ENCODE data around the gene PPP2R5B.

PPP2R5B gene

GRCh38 chr11:64923944-64924909, at the start of gene PPP2R5B:
Gene PPP2R5B, plus strand, starts transcription at chr11:64924689. Its CDS starts 1,046 bp downstream, at chr11:64925735.
- DNase-seq (ENCODE audit: low read depth in 2 of 2), result peak; percentile 71 to 83

DNA sequence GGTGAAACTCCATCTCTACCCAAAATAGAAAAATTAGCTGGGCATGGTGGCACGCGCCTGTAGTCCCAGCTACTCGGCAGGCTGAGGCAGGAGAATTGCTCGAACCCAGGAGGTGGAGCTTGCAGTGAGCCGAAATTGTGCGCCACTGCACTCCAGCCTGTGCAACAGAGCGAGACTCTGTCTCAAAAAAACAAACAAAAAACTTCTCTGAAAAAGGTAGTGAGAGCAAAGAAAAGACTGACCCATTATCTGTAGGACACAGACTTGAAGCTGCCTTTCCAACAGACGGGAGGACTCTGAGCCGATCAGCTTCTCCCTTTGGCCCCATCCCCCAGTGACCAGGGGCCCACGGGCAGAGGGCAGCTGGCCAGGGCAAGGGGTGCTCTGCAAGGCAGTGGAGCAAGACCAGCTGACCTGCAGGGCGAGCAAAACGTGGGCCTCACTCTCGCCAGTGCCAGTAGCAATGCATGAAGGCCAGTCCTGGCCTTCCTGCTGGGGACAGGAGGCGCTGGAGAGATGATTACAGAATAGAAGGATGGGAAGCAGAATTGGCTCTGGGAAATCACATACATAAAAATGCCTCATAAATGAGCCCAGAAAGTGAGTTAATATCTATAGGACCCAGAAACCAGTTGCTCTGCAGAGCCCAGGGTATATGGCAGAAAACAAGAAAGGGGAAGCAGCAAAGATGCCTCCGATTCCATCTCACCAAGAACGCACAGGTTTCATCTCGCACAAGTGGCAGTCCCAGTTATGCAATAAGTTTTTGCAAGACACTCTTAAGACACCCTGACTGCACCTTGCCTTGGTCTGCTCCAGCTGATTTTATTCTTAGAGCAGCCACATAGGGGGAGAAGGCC, 48.9 kb upstream of the PPP2R5B start:
- DNase-seq (ENCODE audit: low read depth in 2 of 2), result no peak

- no peak for DNase-seq (ENCODE audit: low read depth in 2 of 2)
Measured at GRCh38 chr11:64876229-64876750, 48.2 kb upstream of the PPP2R5B start.

- DNase-seq (ENCODE audit: low read depth in 2 of 2), result no peak
Measured at GRCh38 chr11:64876835-64877341, 47.6 kb upstream of the PPP2R5B start.

- no peak for DNase-seq (ENCODE audit: low read depth in 2 of 2)
Measured at GRCh38 chr11:64877390-64878222, 46.9 kb upstream of the PPP2R5B start.

- DNase-seq (ENCODE audit: low read depth in 2 of 2), result no peak
Measured at GRCh38 chr11:64878223-64878493, 46.3 kb upstream of the PPP2R5B start.

DNA sequence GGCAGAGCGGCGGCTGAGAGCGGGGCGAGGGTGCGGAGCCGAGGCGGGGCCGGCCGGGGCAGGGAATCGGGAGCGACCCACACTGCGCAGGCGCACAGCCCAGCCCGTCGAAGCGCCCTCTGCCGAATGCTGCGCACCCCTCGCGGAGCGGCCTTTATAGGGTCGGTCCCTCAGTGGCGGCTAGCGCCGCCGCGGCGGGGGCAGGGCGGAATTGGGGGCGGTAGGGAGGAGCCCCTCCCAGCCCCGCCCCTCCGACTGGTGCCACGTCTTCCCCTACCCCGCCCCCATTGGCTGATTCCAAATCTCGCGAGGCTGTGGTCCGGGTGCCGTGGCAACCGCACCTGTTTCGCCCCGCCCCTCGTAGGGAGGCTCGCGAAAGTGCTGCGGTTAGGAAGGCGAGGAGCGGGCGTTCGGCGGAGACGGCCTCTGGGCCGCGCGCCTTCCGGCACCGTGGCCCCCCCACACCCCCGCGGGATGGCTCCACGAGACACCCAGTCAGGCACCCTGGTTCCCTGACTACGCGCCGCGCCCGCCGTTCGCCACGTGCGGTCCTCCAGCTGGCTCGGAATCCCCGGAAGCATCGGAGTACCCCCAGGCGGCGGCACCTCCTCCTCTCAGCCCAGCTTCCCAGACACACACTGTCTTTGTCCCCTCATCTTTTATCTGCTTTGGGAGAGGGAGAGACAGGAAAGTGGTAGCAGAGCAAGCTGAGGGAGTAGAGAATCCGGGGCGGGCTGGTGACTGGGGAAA, 45.8 kb upstream of the PPP2R5B start, which contains the start of gene EHD1:
Gene EHD1, minus strand, starts transcription at position 128 of the 750 bp plus-strand sequence. CDS start 157 bp downstream, outside the sequence.
- DNase-seq (ENCODE audit: low read depth in 2 of 2), result peak; percentile 99 to 100

- no peak for DNase-seq (ENCODE audit: low read depth in 2 of 2)
Measured at GRCh38 chr11:64879244-64879900, 45.1 kb upstream of the PPP2R5B start.

GRCh38 chr11:64880240-64881001, 44.1 kb upstream of the PPP2R5B start:
- DNase-seq (ENCODE audit: low read depth in 2 of 2), result no peak

GRCh38 chr11:64881476-64881875, 43.0 kb upstream of the PPP2R5B start:
- DNase-seq (ENCODE audit: low read depth in 2 of 2), result no peak

DNA sequence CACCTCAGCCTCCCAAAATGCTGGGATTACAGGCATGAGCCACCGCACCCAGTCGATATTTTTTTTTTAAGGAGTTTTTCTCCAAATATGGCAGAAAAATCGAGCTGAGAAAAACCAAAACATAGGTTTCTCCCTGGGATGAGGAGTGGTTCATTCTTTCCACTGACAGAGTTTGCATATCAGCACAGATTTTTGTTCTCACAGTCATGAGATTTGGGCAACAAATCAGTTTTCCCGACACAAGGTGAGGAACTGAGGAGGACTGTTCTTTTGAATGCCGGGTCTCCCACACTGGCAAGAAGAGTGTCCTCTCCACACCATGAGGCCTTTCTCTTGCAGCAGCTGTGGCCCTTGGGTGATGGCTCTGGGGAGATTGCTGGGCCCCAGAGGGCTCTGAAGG, 42.2 kb upstream of the PPP2R5B start:
- DNase-seq (ENCODE audit: low read depth in 2 of 2), result no peak

GRCh38 chr11:64883575-64883974, 40.9 kb upstream of the PPP2R5B start:
- no peak for DNase-seq (ENCODE audit: low read depth in 2 of 2)

GRCh38 chr11:64884019-64884418, 40.5 kb upstream of the PPP2R5B start:
- DNase-seq (ENCODE audit: low read depth in 2 of 2), result no peak

DNA sequence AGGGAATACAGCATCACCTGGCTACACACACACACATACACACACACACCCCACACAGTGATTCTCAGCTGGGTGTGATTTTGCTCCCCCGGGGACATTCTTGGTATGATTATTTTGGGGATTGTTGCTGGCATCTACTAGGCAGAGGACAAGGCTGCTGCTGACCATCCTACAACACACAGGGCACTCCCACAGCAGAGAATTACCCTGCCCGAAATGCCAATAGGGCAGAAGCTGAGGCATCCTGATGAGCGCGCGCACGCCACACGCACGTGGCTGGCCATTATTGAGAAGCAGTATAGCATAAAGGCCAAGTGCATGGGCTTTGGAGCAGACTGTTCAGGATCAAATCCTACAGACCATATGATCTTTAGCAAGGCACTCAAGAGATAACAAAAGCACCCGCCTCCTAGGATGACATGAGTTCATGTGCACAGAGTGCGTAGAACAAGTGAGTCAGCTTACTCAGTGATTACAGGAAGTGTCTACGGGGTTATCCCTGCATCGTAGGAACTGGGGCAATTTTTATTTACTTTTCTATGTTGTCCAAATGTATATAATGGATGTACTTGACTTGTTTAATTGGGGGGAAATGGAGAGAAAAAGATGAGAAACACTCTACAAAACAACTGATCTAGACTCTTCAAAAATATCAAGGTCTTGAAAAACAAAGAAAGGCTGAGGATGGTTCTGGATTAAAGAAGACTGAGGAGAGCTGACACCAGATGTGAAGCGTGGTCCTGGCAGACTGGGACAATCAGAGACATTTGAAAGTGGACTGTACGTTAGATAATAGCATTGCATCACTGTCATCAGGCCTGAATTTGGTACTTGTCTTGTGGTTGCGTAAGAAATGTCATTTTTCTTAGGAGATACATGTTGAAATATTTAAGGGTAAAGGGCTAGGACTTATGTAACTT, 38.9 kb upstream of the PPP2R5B start:
- no peak for DNase-seq (ENCODE audit: low read depth in 2 of 2)

DNA sequence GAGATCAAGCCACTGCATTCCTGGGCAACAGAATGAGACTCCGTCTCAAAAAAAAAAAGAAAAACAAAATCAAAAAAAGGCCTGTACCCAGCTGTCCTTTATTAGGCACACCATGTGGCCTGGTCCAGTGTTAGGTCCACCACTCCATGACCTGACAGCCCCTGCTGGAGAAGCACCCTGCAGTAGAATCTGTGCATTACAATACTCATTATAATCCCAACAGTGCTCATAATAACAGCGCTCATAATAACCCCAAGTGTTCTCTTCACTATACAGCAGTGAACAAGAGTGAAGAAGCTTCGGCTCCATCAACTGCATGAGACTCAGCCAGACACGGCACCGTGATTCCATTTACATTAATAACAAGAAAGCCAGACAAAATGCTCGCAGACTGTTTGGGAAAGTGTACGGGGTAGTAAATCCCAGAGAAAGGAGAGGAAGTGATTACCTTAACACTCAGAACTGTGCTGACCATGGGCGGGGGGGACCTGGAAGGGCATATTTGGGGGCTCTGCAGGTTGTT, 37.2 kb upstream of the PPP2R5B start:
- no peak for DNase-seq (ENCODE audit: low read depth in 2 of 2)

DNA sequence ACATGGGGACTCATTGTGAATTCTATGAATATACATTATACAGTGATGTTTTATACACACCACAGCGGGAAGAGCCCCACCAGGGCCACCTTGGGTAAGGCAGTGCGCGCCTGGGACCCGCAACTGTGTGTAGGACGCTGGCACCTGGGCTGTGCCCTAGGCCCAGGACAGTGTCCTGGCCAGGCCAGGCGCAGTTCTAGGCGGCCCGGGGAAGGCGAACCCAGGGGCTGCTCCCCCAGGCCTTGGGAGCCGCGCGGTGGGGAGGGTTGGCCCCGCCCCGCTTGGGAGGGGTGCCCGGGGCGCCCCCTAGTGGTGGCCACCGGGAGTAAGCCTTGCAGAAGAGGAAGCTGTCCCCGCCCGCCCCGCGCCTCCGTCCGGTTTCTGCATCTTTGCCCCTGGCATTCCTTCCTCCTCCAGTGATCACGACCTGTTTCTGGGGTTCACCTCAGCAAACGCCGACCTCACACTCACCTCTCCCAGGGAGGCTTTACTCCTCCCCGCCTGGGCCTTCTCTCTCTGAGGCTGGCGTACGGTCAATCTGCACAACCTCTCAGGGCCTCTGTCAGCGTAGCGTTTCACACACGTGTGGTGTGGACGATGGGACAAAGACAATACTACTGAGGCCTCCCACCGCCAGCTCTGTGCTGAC, 36.6 kb upstream of the PPP2R5B start:
- DNase-seq (ENCODE audit: low read depth in 2 of 2), result peak; percentile 70 to 74

GRCh38 chr11:64888406-64888728, 36.1 kb upstream of the PPP2R5B start:
- DNase-seq (ENCODE audit: low read depth in 2 of 2), result no peak
